Smooth muscle cell of bladder (primary cell): Measurements from ENCODE around the gene PDE11A. TPM values are rescaled to one million over a fixed set of nuclear protein-coding genes. Genes with fewer than 3 reads are reported as not detected.

Experiments
- total RNA-seq: library from RNA; depleted of rRNA; stranded (reverse); fragments of >200 nt; gene quantifications from 2 replicates; pipeline ENCODE4 v1.2.3, GENCODE V29; 2014

Gene PDE11A
- total RNA-seq: under 0.01 TPM in 2 replicates

DNA sequence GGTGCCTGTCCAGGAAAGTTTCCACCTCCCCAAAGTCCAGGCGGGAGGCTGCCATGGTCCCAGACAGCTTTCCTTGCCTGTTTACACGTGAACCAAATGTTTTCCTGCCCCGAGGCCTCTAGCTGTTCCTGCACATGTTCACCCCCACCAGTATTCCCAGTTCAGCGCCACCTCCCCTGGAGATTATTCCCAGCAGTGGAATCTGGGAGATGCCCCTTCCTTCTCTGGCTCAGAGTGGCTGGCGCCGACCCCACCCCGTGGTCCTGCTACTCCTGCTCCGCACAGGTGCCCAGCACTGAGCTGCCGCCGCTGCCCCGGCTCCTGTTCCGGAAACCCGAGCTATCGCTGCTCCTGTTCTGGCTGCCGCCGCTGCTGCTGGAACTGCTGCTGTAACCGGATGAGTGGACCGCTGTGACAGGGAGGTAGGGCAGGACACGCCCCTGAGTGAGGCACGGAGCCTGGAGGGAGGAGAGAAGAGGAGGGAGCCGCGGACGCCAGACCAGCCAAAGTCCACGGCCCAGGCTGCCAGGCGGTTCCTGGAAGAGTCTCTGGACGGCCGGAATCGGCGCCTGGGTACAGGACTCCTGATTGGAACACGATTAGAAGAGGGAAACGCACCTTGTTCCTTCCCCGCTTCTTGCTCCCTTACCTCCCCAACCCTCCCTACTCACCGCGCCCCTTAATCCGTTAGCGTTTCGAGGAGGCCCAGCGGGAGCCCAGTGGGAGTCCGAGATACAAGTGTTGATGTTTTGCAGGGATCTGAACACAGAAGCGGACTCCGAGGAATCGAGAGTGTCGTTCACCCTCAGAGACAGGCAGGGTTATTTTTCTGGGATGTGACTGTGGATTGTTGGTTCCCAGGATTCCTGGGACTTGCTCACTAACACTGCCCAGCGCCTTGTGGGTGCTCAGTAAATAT is at the start of gene PDE11A:
PDE11A (minus strand) TSS at position 395 of the 919 bp plus-strand sequence; CDS start at position 55, 340 bp downstream.

DNA sequence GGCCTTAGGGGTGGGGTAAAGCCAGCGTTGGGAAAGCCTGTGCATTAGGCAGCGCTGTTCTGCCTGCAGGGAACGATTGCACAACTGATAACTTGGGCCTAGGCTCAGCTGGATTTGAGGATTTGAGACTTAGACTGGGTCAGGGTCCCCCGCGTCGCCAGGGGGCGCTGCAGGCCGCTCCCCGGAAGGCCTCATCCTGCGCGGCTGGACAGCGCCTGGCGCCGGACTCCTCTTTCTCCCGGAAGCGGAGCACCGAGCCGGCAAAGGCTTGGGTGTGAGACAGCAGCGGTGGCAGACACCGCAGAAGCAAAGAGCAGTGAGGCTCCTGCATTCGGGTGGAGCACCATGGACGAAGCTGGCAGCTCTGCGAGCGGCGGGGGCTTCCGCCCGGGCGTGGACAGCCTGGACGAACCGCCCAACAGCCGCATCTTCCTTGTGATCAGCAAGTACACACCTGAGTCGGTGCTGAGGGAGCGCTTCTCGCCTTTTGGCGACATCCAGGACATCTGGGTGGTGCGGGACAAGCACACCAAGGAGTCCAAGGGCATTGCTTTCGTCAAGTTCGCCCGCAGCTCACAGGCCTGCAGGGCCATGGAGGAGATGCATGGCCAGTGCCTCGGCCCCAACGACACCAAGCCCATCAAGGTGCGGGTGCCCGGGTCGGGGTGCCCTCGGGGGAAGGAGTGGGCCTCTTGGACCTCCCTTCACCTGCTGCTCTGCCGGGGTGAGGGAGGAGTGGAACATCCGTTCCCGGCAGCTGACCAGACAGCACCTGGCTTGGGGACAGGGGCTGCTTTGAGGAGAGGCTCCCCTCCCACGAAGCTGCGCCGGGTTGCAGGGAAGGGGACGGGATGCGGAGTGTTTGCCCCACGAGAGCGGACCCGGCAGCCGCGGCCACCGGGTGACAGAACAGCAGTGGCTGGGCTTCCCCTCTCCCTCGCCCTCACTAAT is 39.9 kb upstream of the PDE11A start, which contains the start of gene RBM45:
RBM45 (plus strand) TSS at position 236 of the 951 bp plus-strand sequence; CDS start at position 346, 110 bp downstream.

Other genes starting within 250 kb of the PDE11A start
- gene RBM45, start 39.7 kb upstream of the PDE11A start, total RNA-seq: 21.0 and 24.1 TPM in 2 replicates
- gene OSBPL6, start 121.7 kb upstream of the PDE11A start, total RNA-seq: 1.1 and 1.4 TPM in 2 replicates